ENCODE results near the gene PCDHGB2.
"Not testable (repeated sequence)": the region's sequence is repeated elsewhere in the genome, so short reads cannot be mapped to it uniquely, and the experiment has no call there.

PCDHGB2 gene

DNA sequence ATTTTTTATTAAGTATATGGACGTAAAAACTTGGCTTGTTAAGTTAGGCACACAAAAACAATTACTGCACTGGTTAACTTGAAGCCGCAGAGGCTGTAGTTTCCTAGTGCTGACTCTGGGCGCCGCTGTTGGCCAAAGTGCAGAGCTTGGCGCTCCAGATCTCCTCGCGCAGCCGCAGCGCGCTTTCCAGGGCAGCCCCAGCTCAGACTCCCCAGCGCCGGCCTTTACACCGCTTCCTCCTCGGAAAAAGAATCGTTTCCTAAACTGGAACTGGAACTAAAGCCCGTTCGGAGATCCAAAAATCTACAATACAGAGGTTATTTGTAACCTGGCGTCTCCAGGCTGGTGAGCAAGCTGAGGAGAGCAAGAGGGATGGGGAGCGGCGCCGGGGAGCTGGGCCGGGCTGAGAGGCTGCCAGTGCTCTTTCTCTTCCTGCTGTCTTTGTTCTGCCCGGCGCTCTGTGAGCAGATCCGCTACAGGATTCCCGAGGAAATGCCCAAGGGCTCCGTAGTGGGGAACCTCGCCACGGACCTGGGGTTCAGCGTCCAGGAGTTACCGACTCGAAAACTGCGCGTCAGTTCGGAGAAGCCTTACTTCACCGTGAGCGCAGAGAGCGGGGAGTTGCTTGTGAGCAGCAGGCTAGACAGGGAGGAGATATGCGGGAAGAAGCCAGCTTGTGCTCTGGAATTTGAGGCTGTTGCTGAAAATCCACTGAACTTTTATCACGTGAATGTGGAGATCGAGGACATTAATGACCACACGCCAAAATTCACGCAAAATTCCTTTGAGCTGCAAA is 38.2 kb downstream of the PCDHGB2 start, which contains the start of gene PCDHGB5:
PCDHGB5 (plus strand) TSS at position 192 of the 796 bp plus-strand sequence; CDS start at position 373, 181 bp downstream.
- H3K4me1 ChIP-seq (ENCODE audit: control insufficient read depth, low read length); H3K9me2 ChIP-seq (replicated peaks; ENCODE audit: control insufficient read depth, low read length); H3K27ac ChIP-seq (ENCODE audit: low read depth, low read length); H4K20me1 ChIP-seq (ENCODE audit: control insufficient read depth, insufficient read depth, low read depth, low read length); H3K27me3 ChIP-seq (ENCODE audit: control insufficient read depth, low read length); H3F3A ChIP-seq (ENCODE audit: control insufficient read depth, insufficient read depth); H3K4me2 ChIP-seq (ENCODE audit: low read length): not testable (repeated sequence)
- Histone ChIP-seq H3K4me3 (ENCODE audit: low read length) (peak within 1 kb of the TSS; percentile 58), H3K79me2 (ENCODE audit: control insufficient read depth, low read length) (peaks cover 16% of the 10 kb centered on the region), H3K36me3 (ENCODE audit: control insufficient read depth, low read length) (peaks cover 41% of the 10 kb centered on the region), H3K9me3 (ENCODE audit: control insufficient read depth, insufficient read depth, low read length) (peaks cover 48% of the 10 kb centered on the region)
- TF ChIP-seq, protein P1, sequence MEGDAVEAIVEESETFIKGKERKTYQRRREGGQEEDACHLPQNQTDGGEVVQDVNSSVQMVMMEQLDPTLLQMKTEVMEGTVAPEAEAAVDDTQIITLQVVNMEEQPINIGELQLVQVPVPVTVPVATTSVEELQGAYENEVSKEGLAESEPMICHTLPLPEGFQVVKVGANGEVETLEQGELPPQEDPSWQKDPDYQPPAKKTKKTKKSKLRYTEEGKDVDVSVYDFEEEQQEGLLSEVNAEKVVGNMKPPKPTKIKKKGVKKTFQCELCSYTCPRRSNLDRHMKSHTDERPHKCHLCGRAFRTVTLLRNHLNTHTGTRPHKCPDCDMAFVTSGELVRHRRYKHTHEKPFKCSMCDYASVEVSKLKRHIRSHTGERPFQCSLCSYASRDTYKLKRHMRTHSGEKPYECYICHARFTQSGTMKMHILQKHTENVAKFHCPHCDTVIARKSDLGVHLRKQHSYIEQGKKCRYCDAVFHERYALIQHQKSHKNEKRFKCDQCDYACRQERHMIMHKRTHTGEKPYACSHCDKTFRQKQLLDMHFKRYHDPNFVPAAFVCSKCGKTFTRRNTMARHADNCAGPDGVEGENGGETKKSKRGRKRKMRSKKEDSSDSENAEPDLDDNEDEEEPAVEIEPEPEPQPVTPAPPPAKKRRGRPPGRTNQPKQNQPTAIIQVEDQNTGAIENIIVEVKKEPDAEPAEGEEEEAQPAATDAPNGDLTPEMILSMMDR (IDR thresholded peaks at IDR 0.05; ENCODE audit: low read depth, low read length, poor library complexity, severe bottlenecking), result peak; percentile 43

DNA sequence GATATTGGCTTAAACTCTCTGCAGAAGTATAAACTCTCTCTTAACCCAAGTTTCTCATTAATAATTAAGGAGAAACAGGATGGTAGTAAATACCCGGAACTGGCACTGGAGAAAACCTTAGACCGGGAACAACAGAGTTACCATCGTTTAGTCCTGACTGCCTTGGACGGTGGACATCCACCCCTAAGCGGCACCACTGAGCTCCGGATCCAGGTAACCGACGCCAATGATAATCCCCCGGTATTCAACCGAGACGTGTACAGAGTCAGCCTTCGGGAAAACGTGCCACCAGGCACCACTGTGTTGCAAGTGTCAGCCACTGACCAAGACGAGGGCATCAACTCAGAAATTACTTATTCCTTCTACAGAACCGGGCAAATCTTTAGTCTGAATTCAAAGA is 38.8 kb downstream of the PCDHGB2 start:
- H3K4me2 ChIP-seq (ENCODE audit: low read length), result no peak overlapping the region

DNA sequence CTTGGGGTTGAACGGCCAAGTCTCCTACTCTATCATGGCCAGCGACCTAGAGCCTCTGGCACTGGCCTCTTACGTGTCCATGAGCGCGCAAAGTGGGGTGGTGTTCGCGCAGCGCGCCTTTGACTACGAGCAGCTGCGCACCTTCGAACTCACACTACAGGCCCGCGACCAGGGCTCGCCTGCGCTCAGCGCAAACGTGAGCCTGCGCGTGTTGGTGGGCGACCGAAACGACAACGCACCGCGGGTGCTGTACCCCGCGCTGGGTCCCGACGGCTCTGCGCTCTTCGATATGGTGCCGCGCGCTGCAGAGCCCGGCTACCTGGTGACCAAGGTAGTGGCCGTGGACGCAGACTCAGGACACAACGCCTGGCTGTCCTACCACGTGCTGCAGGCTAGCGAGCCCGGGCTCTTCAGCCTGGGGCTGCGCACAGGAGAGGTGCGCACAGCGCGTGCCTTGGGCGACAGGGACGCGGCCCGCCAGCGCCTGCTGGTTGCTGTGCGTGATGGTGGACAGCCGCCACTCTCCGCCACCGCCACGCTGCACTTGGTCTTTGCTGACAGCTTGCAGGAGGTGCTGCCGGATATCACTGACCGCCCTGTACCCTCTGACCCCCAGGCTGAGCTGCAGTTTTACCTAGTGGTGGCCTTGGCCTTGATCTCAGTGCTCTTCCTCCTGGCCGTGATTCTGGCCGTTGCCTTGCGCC is 39.9 kb downstream of the PCDHGB2 start:
- H3K4me2 ChIP-seq (ENCODE audit: low read length), result no peak overlapping the region
- H3F3A ChIP-seq (ENCODE audit: control insufficient read depth, insufficient read depth), result no peaks in the 10 kb centered on the region; the same call in 1 of the 2 replicates
- peaks cover 16% of the 10 kb centered on the region for H3K79me2 ChIP-seq (ENCODE audit: control insufficient read depth, low read length)
- H3K27me3 ChIP-seq (ENCODE audit: control insufficient read depth, low read length), result no peaks in the 10 kb centered on the region
- no peaks in the 10 kb centered on the region for H3K4me1 ChIP-seq (ENCODE audit: control insufficient read depth, low read length)
- H3K36me3 ChIP-seq (ENCODE audit: control insufficient read depth, low read length), result peaks cover 33% of the 10 kb centered on the region
- H3K27ac ChIP-seq (ENCODE audit: low read depth, low read length), result no peak overlapping the region
- peaks cover 37% of the 10 kb centered on the region for H3K9me3 ChIP-seq (ENCODE audit: control insufficient read depth, insufficient read depth, low read length)
- H3K9me2 ChIP-seq (replicated peaks; ENCODE audit: control insufficient read depth, low read length), result no peaks in the 10 kb centered on the region
- TF ChIP-seq, protein P1 (IDR thresholded peaks at IDR 0.05; ENCODE audit: low read depth, low read length, poor library complexity, severe bottlenecking), result no peak
- no peak for TF ChIP-seq EZH2phosphoT487 (IDR thresholded peaks at IDR 0.05; ENCODE audit: borderline replicate concordance, low read length)
- H4K20me1 ChIP-seq (ENCODE audit: control insufficient read depth, insufficient read depth, low read depth, low read length), result no peaks in the 10 kb centered on the region
- 0 out of 2 replicates have a peak overlapping the region, but pooled peaks have one; percentile 17 for H3K4me3 ChIP-seq (ENCODE audit: low read length)

More for the DNA sequence above, 38.8 kb downstream of the PCDHGB2 start:
- H3K4me1 ChIP-seq (ENCODE audit: control insufficient read depth, low read length), result no peaks in the 10 kb centered on the region
- TF ChIP-seq, protein P1 (IDR thresholded peaks at IDR 0.05; ENCODE audit: low read depth, low read length, poor library complexity, severe bottlenecking), result no peak
- TF ChIP-seq EZH2phosphoT487 (IDR thresholded peaks at IDR 0.05; ENCODE audit: borderline replicate concordance, low read length), result no peak
- H3K9me2 ChIP-seq (replicated peaks; ENCODE audit: control insufficient read depth, low read length), result no peaks in the 10 kb centered on the region
- H3K4me3 ChIP-seq (ENCODE audit: low read length), result peak overlapping the region; percentile 24; the same call in 1 of the 2 replicates
- no peaks in the 10 kb centered on the region for H3K27me3 ChIP-seq (ENCODE audit: control insufficient read depth, low read length)
- no peaks in the 10 kb centered on the region; the same call in 1 of the 2 replicates for H3F3A ChIP-seq (ENCODE audit: control insufficient read depth, insufficient read depth)
- H3K79me2 ChIP-seq (ENCODE audit: control insufficient read depth, low read length), result peaks cover 16% of the 10 kb centered on the region
- peaks cover 44% of the 10 kb centered on the region for H3K9me3 ChIP-seq (ENCODE audit: control insufficient read depth, insufficient read depth, low read length)
- H3K27ac ChIP-seq (ENCODE audit: low read depth, low read length), result no peak overlapping the region
- no peaks in the 10 kb centered on the region for H4K20me1 ChIP-seq (ENCODE audit: control insufficient read depth, insufficient read depth, low read depth, low read length)
- H3K36me3 ChIP-seq (ENCODE audit: control insufficient read depth, low read length), result peaks cover 36% of the 10 kb centered on the region

Measured in DOHH2 (cell line).